NCI-H2029 treated with DMSO at 0.1 percent for 48 hours (cell line): ENCODE data around the gene CEBPA.
"Not testable (repeated sequence)": the region's sequence is repeated elsewhere in the genome, so short reads cannot be mapped to it uniquely, and the experiment has no call there.

Experiments
- DNase-seq: peaks from one replicate; lab custom pipeline; 2025; lab: John Stamatoyannopoulos, UW

CEBPA gene

GRCh38 chr19:33300009-33300893, 2.1 kb downstream of the CEBPA start:
- no peak for DNase-seq

GRCh38 chr19:33299051-33299688, 3.2 kb downstream of the CEBPA start:
- no peak for DNase-seq

- no peak for DNase-seq
These were observed 4.0 kb downstream of the CEBPA start for GRCh38 chr19:33298146-33298911.

DNA sequence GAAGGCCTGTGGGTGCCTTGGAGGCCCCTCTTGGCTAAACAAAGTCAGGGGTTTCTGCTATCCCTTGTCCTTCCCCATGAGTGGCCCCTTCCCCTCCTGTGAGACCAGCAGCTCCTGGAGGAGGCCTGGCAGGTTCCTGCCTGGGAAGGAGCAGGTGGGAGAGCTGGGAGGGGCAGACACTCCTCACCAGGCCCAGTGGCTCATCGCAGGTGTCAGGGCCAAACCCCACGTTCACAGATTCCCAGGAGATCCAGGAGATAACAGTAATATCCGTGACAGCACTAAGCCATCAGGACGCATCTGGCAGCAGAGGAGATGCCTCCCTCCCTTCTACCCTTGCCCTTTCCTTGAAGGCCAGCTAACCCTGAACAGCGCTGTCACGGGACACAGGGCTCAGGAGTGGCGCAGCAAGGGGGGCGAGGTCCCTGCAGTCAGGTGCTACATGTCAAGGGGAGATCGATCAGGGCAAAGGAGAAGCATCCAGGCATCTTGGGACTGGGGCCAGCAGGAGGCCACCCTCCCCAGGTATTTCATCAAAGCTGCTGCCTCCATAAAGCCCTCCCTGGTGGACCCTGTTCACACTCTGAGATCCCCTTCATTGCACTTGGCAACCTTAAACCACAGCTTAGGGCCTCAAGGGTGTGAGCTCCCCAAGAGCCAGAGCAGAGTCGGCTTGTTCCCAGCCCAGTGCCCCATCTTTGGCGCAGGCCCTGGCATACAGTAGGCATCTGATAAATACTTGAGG, 4.8 kb downstream of the CEBPA start:
- DNase-seq: no peak

- no peak for DNase-seq
These were observed 5.8 kb downstream of the CEBPA start for GRCh38 chr19:33296488-33296971.

GRCh38 chr19:33295621-33296487, 6.5 kb downstream of the CEBPA start:
- DNase-seq: no peak

GRCh38 chr19:33295046-33295445, 7.3 kb downstream of the CEBPA start:
- DNase-seq: not testable (repeated sequence)

- no peak for DNase-seq
These were observed 8.1 kb downstream of the CEBPA start for GRCh38 chr19:33294058-33294798.

DNA sequence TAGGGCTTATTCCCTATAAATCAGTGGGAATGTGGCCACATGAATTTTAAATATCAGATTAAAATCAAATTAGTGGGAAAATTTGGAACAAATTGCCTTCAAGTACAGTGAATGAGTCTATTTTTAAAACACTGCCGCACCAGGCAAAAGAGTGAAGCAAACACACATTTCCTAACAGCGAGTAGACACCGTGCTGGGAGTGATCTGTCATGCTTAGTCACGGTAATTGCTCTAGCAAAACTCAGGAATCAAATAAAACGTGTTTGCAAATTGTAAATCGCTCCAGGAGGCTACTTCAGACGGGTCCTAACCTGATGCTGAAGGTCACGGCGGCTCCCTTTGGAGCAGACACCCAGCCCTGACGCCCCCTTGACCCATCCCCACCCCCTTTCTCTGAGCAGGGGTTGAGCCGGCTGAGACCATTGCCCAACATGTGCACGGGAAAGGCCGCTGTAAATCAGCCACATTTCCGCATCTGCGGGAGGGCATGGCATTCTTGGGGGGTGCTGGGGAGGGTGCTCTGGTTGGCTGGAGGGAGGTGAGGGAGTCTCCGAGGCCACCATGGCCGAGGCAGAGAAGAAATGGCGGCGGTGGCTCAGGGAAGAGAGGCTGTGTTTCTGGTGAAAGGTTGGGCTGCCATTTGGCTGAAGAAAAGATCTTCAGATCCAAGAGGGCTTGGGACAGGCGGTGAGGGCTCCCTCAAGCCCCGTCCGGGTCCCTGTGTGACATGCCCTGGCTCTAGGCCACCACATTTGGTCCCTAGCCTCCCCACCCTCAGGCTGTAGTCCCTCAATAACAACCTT, 8.9 kb downstream of the CEBPA start:
- DNase-seq: no peak

DNA sequence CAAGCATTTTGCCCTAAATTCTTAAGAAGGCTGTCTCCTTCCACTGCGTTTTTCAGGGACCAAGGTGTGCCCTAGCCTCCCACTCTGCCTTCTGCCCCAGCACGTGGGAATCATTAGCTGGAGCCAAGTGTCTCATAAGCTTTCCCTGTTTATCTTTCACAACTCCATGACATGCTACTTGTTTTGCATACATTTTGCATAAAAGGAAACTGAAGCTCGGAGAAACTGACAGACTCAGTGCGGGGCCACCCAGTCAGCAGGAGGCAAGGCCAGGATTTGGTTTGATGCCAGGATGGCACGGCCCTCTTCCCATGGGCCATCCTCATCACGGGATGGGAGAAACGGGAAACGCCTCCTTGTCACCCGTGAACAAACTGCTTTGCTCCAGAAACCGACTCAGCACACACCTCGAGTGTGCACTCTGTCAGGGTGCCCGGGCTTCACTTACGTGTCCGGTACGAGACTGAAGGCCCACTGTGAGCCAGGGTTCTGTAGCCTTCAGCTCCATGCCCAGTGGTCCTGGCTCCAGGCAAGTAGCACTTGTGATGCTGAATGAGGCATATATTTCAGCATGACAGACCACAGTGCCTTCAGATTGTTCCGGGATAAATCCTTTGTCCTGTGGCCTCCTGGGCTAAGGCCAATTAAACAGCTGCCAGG, 9.6 kb downstream of the CEBPA start:
- no peak for DNase-seq

DNA sequence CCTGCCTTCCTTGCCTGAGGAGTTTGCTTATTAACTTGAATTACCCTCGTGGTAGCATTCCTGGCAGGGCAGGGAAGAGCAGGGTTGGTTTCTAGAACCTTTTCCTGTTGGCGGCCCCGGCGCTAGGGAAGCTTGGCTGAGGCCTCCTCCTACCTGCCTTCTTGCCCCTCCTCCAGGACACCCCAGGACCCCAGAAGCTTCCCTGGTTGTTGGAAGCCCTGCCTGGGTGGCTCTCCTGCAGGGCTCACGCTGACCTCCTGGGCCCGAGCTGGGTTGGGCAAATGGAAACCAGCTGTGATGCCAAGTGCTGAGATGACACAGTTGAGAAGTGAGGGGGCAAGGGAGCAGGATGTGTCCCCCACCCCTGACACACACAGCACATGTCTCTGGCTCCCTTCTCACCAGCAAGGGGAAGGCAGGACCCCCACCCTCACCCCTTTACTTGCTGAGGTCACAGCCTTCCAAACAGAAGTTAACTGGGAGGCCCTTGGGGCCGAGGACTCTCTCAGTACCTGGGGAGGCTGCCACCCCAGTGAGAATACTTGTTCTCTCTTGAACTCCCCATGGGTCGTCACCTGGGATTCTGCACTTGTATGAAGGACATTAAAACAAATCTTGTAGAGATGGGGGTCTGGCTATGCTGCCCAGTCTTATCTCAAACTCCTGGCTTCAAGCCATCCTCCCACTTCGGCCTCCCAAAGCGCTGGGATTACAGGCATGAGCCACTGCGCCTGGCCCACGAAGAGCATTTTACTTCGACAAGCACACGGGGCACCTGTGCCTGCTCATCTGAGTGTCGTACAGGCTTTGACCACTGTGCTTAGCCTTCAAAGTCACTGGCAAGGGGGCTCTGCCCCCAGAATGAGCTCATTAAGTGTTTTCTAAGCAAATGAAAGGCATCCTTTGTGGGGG, 10.5 kb downstream of the CEBPA start:
- no peak for DNase-seq

DNA sequence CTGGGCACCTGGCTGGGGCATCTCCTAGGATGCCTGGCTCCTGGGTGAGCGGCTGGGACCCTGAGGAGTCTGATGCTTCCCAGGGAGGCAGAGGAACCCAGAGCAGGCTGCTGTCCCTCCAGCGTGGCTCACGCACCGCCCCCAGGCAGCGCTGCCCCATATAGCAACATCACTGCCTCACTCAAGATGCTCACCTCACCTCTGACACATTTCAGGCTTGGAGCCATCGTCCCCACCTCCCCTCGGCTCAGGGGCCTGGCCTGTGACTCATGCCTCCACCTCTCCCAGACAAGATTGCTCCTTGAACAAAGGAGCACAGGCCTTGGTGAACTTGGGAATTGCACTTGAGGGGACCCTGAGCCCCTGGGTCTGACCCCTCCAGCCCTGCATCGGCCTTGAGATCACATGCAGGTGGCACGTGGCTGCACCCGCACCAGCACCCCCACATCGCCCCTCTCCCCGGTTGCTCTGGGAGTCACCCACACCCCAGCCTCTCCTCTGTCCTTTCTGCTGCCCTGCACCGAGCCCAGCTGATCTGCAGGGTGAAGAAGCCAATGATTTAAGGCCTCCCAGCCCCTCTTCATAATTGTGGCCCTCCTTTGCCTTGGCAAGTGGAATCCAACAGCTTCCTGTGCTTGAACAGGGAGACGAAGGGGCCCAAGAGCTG, 11.2 kb downstream of the CEBPA start:
- DNase-seq: no peak

DNA sequence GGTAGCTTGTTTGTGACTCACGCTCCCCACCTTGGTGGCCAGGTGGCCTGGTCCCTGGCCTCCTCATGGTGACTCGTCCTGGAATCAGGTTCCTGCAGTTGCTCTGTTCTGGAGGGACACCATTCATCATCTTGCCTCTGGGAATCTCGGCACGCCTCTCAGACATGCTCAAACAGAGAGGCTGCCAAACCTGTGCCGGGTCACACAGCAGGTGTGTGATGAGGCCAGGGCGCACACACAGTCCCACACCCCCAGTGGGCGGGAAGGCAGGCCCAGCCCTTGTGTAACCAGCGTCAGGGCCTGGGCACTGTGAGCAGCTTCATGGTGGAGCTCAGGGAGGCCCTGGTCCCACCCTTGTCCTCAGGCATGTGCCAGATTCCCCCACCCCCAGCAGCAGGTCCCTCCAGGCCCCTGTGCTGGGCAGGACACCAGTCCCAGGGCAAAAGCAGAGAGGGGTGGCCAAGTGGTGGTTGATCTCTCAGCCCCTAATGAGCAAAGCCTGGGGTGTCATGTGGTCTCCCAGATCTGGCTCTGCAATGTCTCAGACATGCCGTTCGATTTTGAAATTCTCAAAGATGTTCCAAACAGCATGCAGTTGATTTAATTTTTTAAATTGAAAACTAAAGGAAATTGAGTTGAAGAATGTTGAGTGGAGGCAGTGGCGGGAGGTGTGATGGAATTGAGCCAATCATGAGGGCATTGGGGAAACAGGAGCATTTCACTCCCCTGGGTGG, 12.1 kb downstream of the CEBPA start:
- no peak for DNase-seq

- DNase-seq: no peak
These were observed 13.1 kb downstream of the CEBPA start for GRCh38 chr19:33289261-33289660.

DNA sequence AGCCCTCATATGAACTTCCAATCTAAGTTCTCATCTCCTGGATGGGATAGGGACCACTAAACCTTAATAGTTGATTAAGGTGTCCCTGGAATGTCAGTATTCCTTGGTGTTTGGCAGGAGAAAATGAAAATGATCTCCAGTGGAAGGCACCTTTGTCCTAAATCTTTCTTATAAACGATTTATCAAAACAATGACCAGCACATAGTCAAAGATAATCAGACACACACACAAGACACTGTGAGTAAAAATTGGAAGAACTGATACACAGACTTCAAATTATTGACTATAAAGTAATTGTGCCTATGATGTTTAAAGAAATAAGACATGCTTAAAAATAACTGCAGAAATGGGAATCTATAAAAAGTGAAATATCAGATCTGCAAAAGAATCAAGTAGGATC, 13.7 kb downstream of the CEBPA start:
- no peak for DNase-seq

DNA sequence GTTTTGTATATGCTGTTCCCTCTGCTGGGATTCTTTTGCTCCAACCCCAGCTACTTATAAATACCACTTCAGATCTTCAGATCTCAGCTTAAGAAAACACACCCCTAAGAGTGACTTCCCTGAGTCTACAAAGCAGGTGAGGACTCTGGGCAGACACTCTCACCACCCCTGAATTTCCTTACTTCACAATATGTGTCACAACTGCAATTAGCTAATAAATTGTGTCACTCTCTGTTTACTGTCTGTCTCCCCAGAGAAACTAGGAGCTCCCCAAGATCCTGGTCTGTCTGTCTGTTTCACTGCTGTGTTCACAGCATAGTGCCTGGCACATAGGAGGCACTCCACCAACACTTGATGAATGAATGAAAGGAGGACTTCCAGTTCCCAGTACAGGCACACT, 14.4 kb downstream of the CEBPA start:
- DNase-seq: no peak
